Hepatocyte (in vitro differentiated cells): Measurements from ENCODE around the gene MAP3K4. TPM values are rescaled to one million over a fixed set of nuclear protein-coding genes. Genes with fewer than 3 reads are reported as not detected.

Experiments used
- DNase-seq: peaks from one replicate; pipeline ENCODE4 v3.0.0-alpha.2; 2016; ENCODE audit warnings: low spot score
- H2AFZ ChIP-seq: fragments of 200-600 bp; sonication (generic); 2 replicates; pipeline ENCODE4 v1.6.0; 2016; ENCODE audit warnings: antibody characterized with exemption, mild to moderate bottlenecking
- H3K27ac ChIP-seq: fragments of 200-600 bp; sonication (generic); 2 replicates; pipeline ENCODE4 v1.5.1; 2016; ENCODE audit warnings: mild to moderate bottlenecking
- H3K27me3 ChIP-seq: fragments of 200-600 bp; sonication (generic); 2 replicates; pipeline ENCODE4 v1.6.1; 2016
- H3K36me3 ChIP-seq: fragments of 200-600 bp; sonication (generic); replicated peaks from 2 replicates; pipeline ENCODE4 v1.5.1; 2016; ENCODE audit warnings: low read depth; ENCODE audit not compliant: insufficient read depth
- H3K4me1 ChIP-seq: fragments of 200-600 bp; sonication (generic); 2 replicates; pipeline ENCODE4 v1.5.1; 2016; ENCODE audit warnings: mild to moderate bottlenecking, moderate library complexity; ENCODE audit not compliant: insufficient read depth
- H3K4me2 ChIP-seq: fragments of 200-600 bp; sonication (generic); 2 replicates; pipeline ENCODE4 v1.6.0; 2016
- H3K4me3 ChIP-seq: fragments of 200-600 bp; sonication (generic); 2 replicates; pipeline ENCODE4 v1.5.1; 2016; ENCODE audit warnings: mild to moderate bottlenecking
- H3K79me2 ChIP-seq: fragments of 200-600 bp; sonication (generic); 2 replicates; pipeline ENCODE4 v1.6.0; 2017; ENCODE audit warnings: mild to moderate bottlenecking
- H3K9me2 ChIP-seq: fragments of 200-600 bp; sonication (generic); replicated peaks from 2 replicates; pipeline ENCODE4 v1.6.0; 2017; ENCODE audit warnings: mild to moderate bottlenecking; ENCODE audit not compliant: insufficient read depth
- H3K9me3 ChIP-seq: fragments of 200-600 bp; sonication (generic); 2 replicates; pipeline ENCODE4 v1.5.1; 2016; ENCODE audit warnings: low read depth, mild to moderate bottlenecking
- H4K20me1 ChIP-seq: fragments of 200-600 bp; sonication (generic); 2 replicates; pipeline ENCODE4 v1.6.0; 2016; ENCODE audit warnings: mild to moderate bottlenecking; ENCODE audit not compliant: insufficient read depth, poor library complexity, severe bottlenecking
- CTCF ChIP-seq: fragments of 200-600 bp; sonication (generic); IDR thresholded peaks from 2 replicates; pipeline ENCODE4 v1.5.1; 2016; ENCODE audit warnings: antibody characterized with exemption, mild to moderate bottlenecking; ENCODE audit not compliant: poor library complexity
- EZH2 ChIP-seq: fragments of 200-600 bp; sonication (generic); IDR thresholded peaks from 2 replicates; pipeline ENCODE4 v1.6.1; 2016; ENCODE audit warnings: antibody characterized with exemption, mild to moderate bottlenecking, borderline replicate concordance
- EZH2phosphoT487 ChIP-seq: fragments of 200-600 bp; sonication (generic); IDR thresholded peaks from one replicate; pipeline ENCODE4 v1.6.1; 2018; ENCODE audit warnings: antibody characterized with exemption, mild to moderate bottlenecking, low read depth, moderate library complexity; ENCODE audit not compliant: unreplicated experiment, severe bottlenecking
- WGBS: methylation state at CpG from one replicate; pipeline ENCODE4 v1.1.6; 2016; ENCODE audit warnings: low lambda C conversion rate; ENCODE audit errors: missing lambda C conversion rate; 5-methylcytosine and 5-hydroxymethylcytosine counted together
- polyA plus RNA-seq: library from polyadenylated mRNA; unstranded; fragments of >200 nt; fragmentation: Nextera tagmentation; extraction: Ambion mirVana; gene quantifications from 2 replicates; pipeline ENCODE4 v1.2.1, GENCODE V29; 2016
- total RNA-seq: library from RNA; depleted of rRNA; stranded (reverse); fragments of >200 nt; gene quantifications from 2 replicates; pipeline ENCODE4 v1.2.3, GENCODE V29; 2014

Gene MAP3K4
- total and polyA plus RNA-seq, 2 experiments from 2014 or later: 10.9 to 21.5 TPM

GRCh38 chr6:160998766-160999165 lies 7.2 kb downstream of the MAP3K4 start:
- Histone ChIP-seq H3K36me3 (no peaks in the 10 kb centered on the region), H3K9me2 (no peaks in the 10 kb centered on the region), H3K79me2 (peaks cover 93% of the 10 kb centered on the region), H3K4me2 (no peak overlapping the region), H3K4me3 (no peak overlapping the region), H3K27ac (no peak overlapping the region), H4K20me1 (peaks cover 11% of the 10 kb centered on the region), H3K4me1 (no peaks in the 10 kb centered on the region), H2AFZ (no peak overlapping the region), H3K9me3 (no peaks in the 10 kb centered on the region), H3K27me3 (no peaks in the 10 kb centered on the region)
- 88% methylated on average over 4 of the region's 4 CpGs for WGBS
- no peak for TF ChIP-seq EZH2phosphoT487
- no peak for TF ChIP-seq CTCF
- TF ChIP-seq EZH2: no peak
- no peak for DNase-seq

- no peak for DNase-seq
- TF ChIP-seq EZH2 (no peak), EZH2phosphoT487 (no peak), CTCF (no peak)
- no peaks in the 10 kb centered on the region for H3K9me2 ChIP-seq
- no peak overlapping the region for H3K27ac ChIP-seq
- no peaks in the 10 kb centered on the region for H3K4me1 ChIP-seq
- H2AFZ ChIP-seq: no peak overlapping the region
- H3K4me3 ChIP-seq: no peak overlapping the region
- H3K36me3 ChIP-seq: no peaks in the 10 kb centered on the region
- H3K79me2 ChIP-seq: peaks cover 93% of the 10 kb centered on the region
- no peak overlapping the region for H3K4me2 ChIP-seq
- H3K9me3 ChIP-seq: no peaks in the 10 kb centered on the region
- peaks cover 11% of the 10 kb centered on the region for H4K20me1 ChIP-seq
- H3K27me3 ChIP-seq: no peaks in the 10 kb centered on the region
- 85% methylated on average over 7 of the region's 7 CpGs for WGBS
Observed at GRCh38 chr6:160999516-160999915, 7.9 kb downstream of the MAP3K4 start.

GRCh38 chr6:161000632-161001031 lies 9.1 kb downstream of the MAP3K4 start:
- 100% methylated on average over 1 of the region's 1 CpG for WGBS
- peaks cover 92% of the 10 kb centered on the region for H3K79me2 ChIP-seq
- H3K27me3 ChIP-seq: no peaks in the 10 kb centered on the region
- no peak overlapping the region for H3K4me3 ChIP-seq
- no peak overlapping the region for H2AFZ ChIP-seq
- TF ChIP-seq EZH2 (no peak), CTCF (no peak), EZH2phosphoT487 (no peak)
- no peaks in the 10 kb centered on the region for H3K4me1 ChIP-seq
- H3K9me2 ChIP-seq: no peaks in the 10 kb centered on the region
- no peak overlapping the region for H3K27ac ChIP-seq
- H3K4me2 ChIP-seq: no peak overlapping the region
- peaks cover 7% of the 10 kb centered on the region for H4K20me1 ChIP-seq
- no peaks in the 10 kb centered on the region for H3K36me3 ChIP-seq
- DNase-seq: no peak
- no peaks in the 10 kb centered on the region for H3K9me3 ChIP-seq

GRCh38 chr6:161001421-161001820 lies 9.9 kb downstream of the MAP3K4 start:
- Histone ChIP-seq H3K79me2 (peaks cover 89% of the 10 kb centered on the region), H3K9me2 (no peaks in the 10 kb centered on the region), H3K27ac (no peak overlapping the region), H3K4me1 (no peaks in the 10 kb centered on the region), H4K20me1 (peaks cover 7% of the 10 kb centered on the region), H3K36me3 (no peaks in the 10 kb centered on the region), H3K27me3 (no peaks in the 10 kb centered on the region), H3K4me2 (no peak overlapping the region), H3K4me3 (no peak overlapping the region), H3K9me3 (no peaks in the 10 kb centered on the region), H2AFZ (no peak overlapping the region)
- WGBS: 66% methylated on average over 4 of the region's 4 CpGs
- no peak for DNase-seq
- TF ChIP-seq EZH2: no peak
